Heart right ventricle (tissue), 16 donors: ENCODE measurements around the gene LRRC23. TPM values are rescaled to one million over a fixed set of nuclear protein-coding genes. Genes with fewer than 3 reads are reported as not detected.
A peak's percentile ranks its signal among the peaks of the same experiment; 100 is the strongest.

Experiments used
- ATAC-seq, 8 donors: fragments of 200-7000 bp; cut with Tn5 transposase; one replicate each; pipeline ENCODE4 v1.9.1; 2020; ENCODE audit warnings: mild to moderate bottlenecking in 8 of 8, moderate library complexity in 8 of 8, moderate number of reproducible peaks in 1 of 8
- DNase-seq, 2 donors: peaks; one replicate each; pipeline ENCODE4 v3.0.0-alpha.2; 2020
- H3K27ac ChIP-seq, 10 donors: fragments of 200-600 bp; sonication (generic) in 2 of 10; one replicate each; pipeline versions ENCODE4 v1.5.0 to v1.8.0; 2020 to 2022; ENCODE audit warnings: mild to moderate bottlenecking in 3 of 10
- H3K27me3 ChIP-seq, 7 donors: fragments of 200-600 bp; one replicate each; pipeline ENCODE4 v1.8.0; 2021 to 2022; ENCODE audit warnings: mild to moderate bottlenecking in 2 of 7
- H3K36me3 ChIP-seq, 9 donors: fragments of 200-600 bp; sonication (generic) in 1 of 9; one replicate each; pipeline versions ENCODE4 v1.5.0 to v1.8.0; 2020 to 2022; ENCODE audit warnings: mild to moderate bottlenecking in 2 of 9
- H3K4me1 ChIP-seq, 9 donors: fragments of 200-600 bp; sonication (generic) in 1 of 9; one replicate each; pipeline versions ENCODE4 v1.5.0 to v1.8.0; 2020 to 2022; ENCODE audit warnings: mild to moderate bottlenecking in 4 of 9
- H3K4me3 ChIP-seq, 10 donors: fragments of 200-600 bp; sonication (generic) in 2 of 10; one replicate each; pipeline versions ENCODE4 v1.5.0 to v1.8.0; 2020 to 2022; ENCODE audit warnings: mild to moderate bottlenecking in 7 of 10, moderate library complexity in 2 of 10
- H3K9me3 ChIP-seq, 11 donors: fragments of 200-600 bp in 10 of 11; sonication (generic) in 2 of 11; one replicate each; pipeline versions ENCODE4 v1.5.0 to v1.8.0; 2013 to 2022; ENCODE audit warnings: mild to moderate bottlenecking in 2 of 11, control low read depth in 1 of 11, moderate library complexity in 1 of 11
- CTCF ChIP-seq, 9 donors: fragments of 200-600 bp; sonication (generic) in 2 of 9; IDR thresholded peaks; one replicate each; pipeline versions ENCODE4 v1.5.0 to v1.8.0; 2021 to 2022; ENCODE audit warnings: antibody characterized with exemption in 9 of 9, mild to moderate bottlenecking in 5 of 9, moderate library complexity in 1 of 9
- WGBS, 2 donors: extraction: QIAGEN DNeasy Blood & Tissue Kit; methylation state at CpG; one replicate each; pipeline ENCODE4 v1.1.7; 2013; ENCODE audit warnings: inconsistent platforms in 1 of 2; 5-methylcytosine and 5-hydroxymethylcytosine counted together
- intact Hi-C, 10 donors: fragments of 100-400 bp; cut with DNase I; formaldehyde crosslinking; loops; one replicate each; pipeline versions ENCODE4 v1.11.1 to v1.14.2; 2022
- polyA plus RNA-seq, 2 donors: library from polyadenylated mRNA; stranded (reverse); fragments of 200-250 nt; gene quantifications; one replicate each; pipeline ENCODE4 v1.2.3, GENCODE V29; 2013
- total RNA-seq, 10 donors: library from RNA; stranded (reverse); fragmentation: NEBNext Ultra II Directional in 3 of 10; extraction: Animal tissue kit (Norgen Biotek cat#: 25700) in 3 of 10; gene quantifications; one replicate each; pipeline versions ENCODE4 v1.2.1 to v1.2.4, GENCODE V29; 2021 to 2023
- donor health status: Arrhythmogenic right ventricular cardiomyopathy.
- donor health status: ischemic (EF 13 %, LVEDD 7.1; RV severe dilation, severe dysfunction).
- donor health status: healthy with polysubstance abuse.
- donor health status: DM: no; HTN: yes; CAD: no.
- donor health status: DM: no; HTN: no; CAD: no.
- donor health status: ischemic (EF 25% LVEDD 6.9; RV normal size, moderate dysfunction).
- donor health status: ischemic (EF 25% LVEDD 5.7; RV mildly dilated, moderate dysfunction).
- donor health status: healthy.
- donor health status: DM: yes; HTN: yes; CAD: no.
- donor health status: Ischemic cardiomyopathy.
- donor health status: ischemic (EF 35%, LVEDD 5.7; RV mildly dilated, moderate dysfunction).
- donor health status: nonischemic (EF 11% LVEDD 7.7; RV severe dilation, severe dysfunction).
- donor health status: DM: yes; HTN: yes; CAD: no.
- donor health status: PGD.
- donor health status: ischemic (EF 29% LVEDD 5.4; RV normal size, mild dysfunction).
- donor health status: nonischemic (EF 23%, LVEDD 6.1; RV moderate dilation, normal function).

The LRRC23 gene
- total and polyA plus RNA-seq, 12 donors: 6.5 to 16.6 (median 11.9) TPM

GRCh38 chr12:6894321-6894720 lies 10.3 kb upstream of the LRRC23 start:
- no peak overlapping the region for H3K27ac ChIP-seq
- H3K9me3 ChIP-seq: no peaks in the 10 kb centered on the region
- intact Hi-C loops: no loop called here
- no peak for ATAC-seq
- peaks cover 0 to 19% (median 13%) of the 10 kb centered on the region in 9 donors for H3K4me1 ChIP-seq
- no peak overlapping the region for H3K4me3 ChIP-seq
- 84 to 85% methylated on average over 3 of the region's 3 CpGs for WGBS, 2 donors
- no peak for DNase-seq
- no peaks in the 10 kb centered on the region for H3K27me3 ChIP-seq
- no peak for TF ChIP-seq CTCF (IDR thresholded peaks at IDR 0.05)
- H3K36me3 ChIP-seq: no peaks in the 10 kb centered on the region

GRCh38 chr12:6896846-6897435 lies 7.7 kb upstream of the LRRC23 start:
- DNase-seq (no peak), ATAC-seq (no peak)
- no peaks in the 10 kb centered on the region for H3K27me3 ChIP-seq
- H3K36me3 ChIP-seq: no peaks in the 10 kb centered on the region
- no peak overlapping the region for H3K4me3 ChIP-seq
- TF ChIP-seq CTCF (IDR thresholded peaks at IDR 0.05): no peak
- H3K4me1 ChIP-seq: peaks cover 0 to 13% (median 5%) of the 10 kb centered on the region in 9 donors
- no peaks in the 10 kb centered on the region for H3K9me3 ChIP-seq
- H3K27ac ChIP-seq: no peak overlapping the region
- 79 to 81% methylated on average over 6 of the region's 6 CpGs for whole genome bisulfite sequencing, 2 donors
- intact Hi-C loops: no loop called here

- DNase-seq (no peak), ATAC-seq (no peak)
- WGBS, 2 donors: 73 to 89% methylated on average over 5 of the region's 5 CpGs
- no peaks in the 10 kb centered on the region for H3K36me3 ChIP-seq
- H3K4me1 ChIP-seq: peaks cover 0 to 18% (median 11%) of the 10 kb centered on the region in 9 donors
- H3K9me3 ChIP-seq: no peaks in the 10 kb centered on the region
- TF ChIP-seq CTCF (IDR thresholded peaks at IDR 0.05): no peak
- H3K4me3 ChIP-seq: no peak overlapping the region
- no peak overlapping the region for H3K27ac ChIP-seq
- intact Hi-C loops: no loop called here
- no peaks in the 10 kb centered on the region for H3K27me3 ChIP-seq
Measured at GRCh38 chr12:6899427-6899826, 5.2 kb upstream of the LRRC23 start.

GRCh38 chr12:6899837-6900519 lies 4.6 kb upstream of the LRRC23 start:
- Histone ChIP-seq H3K36me3 (no peaks in the 10 kb centered on the region), H3K4me1 (peaks cover 0 to 21% (median 11%) of the 10 kb centered on the region in 9 donors), H3K27me3 (no peaks in the 10 kb centered on the region), H3K9me3 (no peaks in the 10 kb centered on the region), H3K27ac (peak overlapping the region in 1 of 10 donors; percentile 1), H3K4me3 (no peak overlapping the region)
- intact Hi-C loops: no loop called here
- ATAC-seq (peak in 6 of 8 donors; percentile 12 to 46 (median 20)), DNase-seq (peak; percentile 50 to 83)
- no peak for TF ChIP-seq CTCF (IDR thresholded peaks at IDR 0.05)
- WGBS, 2 donors: 57 to 69% methylated on average over 10 of the region's 10 CpGs
